H1 (cell line): ENCODE measurements around the gene FGF14.

ENCODE experiments used
- EZH2 ChIP-seq: fragments of 200-600 bp; sonication (generic); IDR thresholded peaks from 2 replicates; pipeline ENCODE4 v1.7.1; 2012; ENCODE audit warnings: low read depth, mild to moderate bottlenecking, moderate library complexity, low read length, inconsistent platforms; ENCODE audit not compliant: severe bottlenecking
- SIN3A ChIP-seq, 2 experiments: IDR thresholded peaks in 1 of 2; conservative IDR thresholded peaks in 1 of 2; 2 replicates each; pipeline ENCODE4 v1.6.1; 2011 to 2012; ENCODE audit warnings: low read length in 2 of 2, improper control_type of control experiment in 1 of 2, low read depth in 1 of 2, mild to moderate bottlenecking in 1 of 2
- TF ChIP-seq, protein P1 (sequence below): IDR thresholded peaks from 2 replicates; pipeline ENCODE4 v1.6.1; 2012; ENCODE audit warnings: inconsistent platforms
- TF ChIP-seq, protein P2 (sequence below), 3 experiments: IDR thresholded peaks; 1 replicate in 2 of 3; 2 replicates in 1 of 3; pipeline versions ENCODE4 v1.5.1 to v1.6.1; 2011; ENCODE audit warnings: low read length in 3 of 3, mild to moderate bottlenecking in 3 of 3, inconsistent platforms in 2 of 3, low read depth in 1 of 3, moderate library complexity in 1 of 3; ENCODE audit not compliant: insufficient read depth in 1 of 3; ENCODE audit errors: control extremely low read depth in 1 of 3
- TF ChIP-seq, protein P3 (sequence below): IDR thresholded peaks from 2 replicates; pipeline ENCODE4 v1.6.1; 2011; ENCODE audit warnings: low read length, improper control_type of control experiment

DNA sequence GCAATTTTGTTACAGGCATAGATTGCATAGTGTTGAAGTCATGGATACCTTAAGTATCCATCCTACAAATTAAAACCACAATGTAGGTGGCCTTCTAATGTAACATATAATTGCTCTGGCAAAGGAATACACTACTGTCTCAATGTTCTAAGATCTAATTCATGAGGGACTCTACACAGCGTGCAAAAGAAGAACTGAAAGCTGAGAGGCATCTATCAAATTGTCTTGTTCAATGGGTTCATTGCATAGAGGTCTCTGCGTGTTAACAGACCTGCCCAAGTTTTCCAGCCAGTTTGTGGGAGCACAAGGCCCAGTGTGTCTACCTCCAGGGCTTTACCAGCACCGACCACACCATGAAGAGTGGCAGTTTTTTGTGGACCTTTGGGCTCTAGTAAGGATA, 498.0 kb downstream of the FGF14 start:
- no peak for TF ChIP-seq SIN3A (conservative IDR thresholded peaks at IDR 0.05 in 1 of 2, IDR thresholded peaks at IDR 0.05 in 1 of 2; ENCODE audit: low read depth in 1 of 2, low read length in 2 of 2)
- TF ChIP-seq, protein P1, sequence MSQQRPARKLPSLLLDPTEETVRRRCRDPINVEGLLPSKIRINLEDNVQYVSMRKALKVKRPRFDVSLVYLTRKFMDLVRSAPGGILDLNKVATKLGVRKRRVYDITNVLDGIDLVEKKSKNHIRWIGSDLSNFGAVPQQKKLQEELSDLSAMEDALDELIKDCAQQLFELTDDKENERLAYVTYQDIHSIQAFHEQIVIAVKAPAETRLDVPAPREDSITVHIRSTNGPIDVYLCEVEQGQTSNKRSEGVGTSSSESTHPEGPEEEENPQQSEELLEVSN = no peak
- TF ChIP-seq, protein P2, sequence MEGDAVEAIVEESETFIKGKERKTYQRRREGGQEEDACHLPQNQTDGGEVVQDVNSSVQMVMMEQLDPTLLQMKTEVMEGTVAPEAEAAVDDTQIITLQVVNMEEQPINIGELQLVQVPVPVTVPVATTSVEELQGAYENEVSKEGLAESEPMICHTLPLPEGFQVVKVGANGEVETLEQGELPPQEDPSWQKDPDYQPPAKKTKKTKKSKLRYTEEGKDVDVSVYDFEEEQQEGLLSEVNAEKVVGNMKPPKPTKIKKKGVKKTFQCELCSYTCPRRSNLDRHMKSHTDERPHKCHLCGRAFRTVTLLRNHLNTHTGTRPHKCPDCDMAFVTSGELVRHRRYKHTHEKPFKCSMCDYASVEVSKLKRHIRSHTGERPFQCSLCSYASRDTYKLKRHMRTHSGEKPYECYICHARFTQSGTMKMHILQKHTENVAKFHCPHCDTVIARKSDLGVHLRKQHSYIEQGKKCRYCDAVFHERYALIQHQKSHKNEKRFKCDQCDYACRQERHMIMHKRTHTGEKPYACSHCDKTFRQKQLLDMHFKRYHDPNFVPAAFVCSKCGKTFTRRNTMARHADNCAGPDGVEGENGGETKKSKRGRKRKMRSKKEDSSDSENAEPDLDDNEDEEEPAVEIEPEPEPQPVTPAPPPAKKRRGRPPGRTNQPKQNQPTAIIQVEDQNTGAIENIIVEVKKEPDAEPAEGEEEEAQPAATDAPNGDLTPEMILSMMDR (IDR thresholded peaks at IDR 0.05; ENCODE audit: control extremely low read depth in 1 of 3, insufficient read depth in 1 of 3, low read depth in 1 of 3, low read length in 3 of 3) = no peak
- no peak for TF ChIP-seq EZH2
- TF ChIP-seq, protein P3, sequence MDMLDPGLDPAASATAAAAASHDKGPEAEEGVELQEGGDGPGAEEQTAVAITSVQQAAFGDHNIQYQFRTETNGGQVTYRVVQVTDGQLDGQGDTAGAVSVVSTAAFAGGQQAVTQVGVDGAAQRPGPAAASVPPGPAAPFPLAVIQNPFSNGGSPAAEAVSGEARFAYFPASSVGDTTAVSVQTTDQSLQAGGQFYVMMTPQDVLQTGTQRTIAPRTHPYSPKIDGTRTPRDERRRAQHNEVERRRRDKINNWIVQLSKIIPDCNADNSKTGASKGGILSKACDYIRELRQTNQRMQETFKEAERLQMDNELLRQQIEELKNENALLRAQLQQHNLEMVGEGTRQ = no peak
